Measurements from ENCODE around the gene TBC1D22A.

The TBC1D22A gene

DNA sequence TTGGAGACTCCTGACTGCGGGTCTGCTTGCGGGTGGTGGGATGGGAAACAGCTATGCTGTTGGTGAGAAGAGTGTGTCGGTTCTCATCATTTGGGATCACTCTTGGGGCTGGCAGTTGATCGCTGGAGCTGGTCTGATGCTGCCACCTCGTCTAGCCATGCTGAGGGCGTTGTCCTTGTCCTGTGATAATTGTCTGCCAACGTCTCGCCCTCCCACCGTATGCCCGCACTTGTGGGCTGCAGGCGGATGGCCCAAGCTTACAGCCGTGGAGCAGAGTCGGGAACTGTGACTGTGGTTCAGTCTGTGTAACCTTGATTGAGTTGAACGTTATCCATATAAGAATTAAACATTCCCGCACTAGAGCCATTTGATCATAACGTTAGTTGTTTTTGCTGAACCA lies 204.4 kb downstream of the TBC1D22A start:
- TF ChIP-seq, protein P1, sequence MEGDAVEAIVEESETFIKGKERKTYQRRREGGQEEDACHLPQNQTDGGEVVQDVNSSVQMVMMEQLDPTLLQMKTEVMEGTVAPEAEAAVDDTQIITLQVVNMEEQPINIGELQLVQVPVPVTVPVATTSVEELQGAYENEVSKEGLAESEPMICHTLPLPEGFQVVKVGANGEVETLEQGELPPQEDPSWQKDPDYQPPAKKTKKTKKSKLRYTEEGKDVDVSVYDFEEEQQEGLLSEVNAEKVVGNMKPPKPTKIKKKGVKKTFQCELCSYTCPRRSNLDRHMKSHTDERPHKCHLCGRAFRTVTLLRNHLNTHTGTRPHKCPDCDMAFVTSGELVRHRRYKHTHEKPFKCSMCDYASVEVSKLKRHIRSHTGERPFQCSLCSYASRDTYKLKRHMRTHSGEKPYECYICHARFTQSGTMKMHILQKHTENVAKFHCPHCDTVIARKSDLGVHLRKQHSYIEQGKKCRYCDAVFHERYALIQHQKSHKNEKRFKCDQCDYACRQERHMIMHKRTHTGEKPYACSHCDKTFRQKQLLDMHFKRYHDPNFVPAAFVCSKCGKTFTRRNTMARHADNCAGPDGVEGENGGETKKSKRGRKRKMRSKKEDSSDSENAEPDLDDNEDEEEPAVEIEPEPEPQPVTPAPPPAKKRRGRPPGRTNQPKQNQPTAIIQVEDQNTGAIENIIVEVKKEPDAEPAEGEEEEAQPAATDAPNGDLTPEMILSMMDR (IDR thresholded peaks at IDR 0.05) = no peak
- Histone ChIP-seq H3K27ac (no peak overlapping the region), H3K4me3 (no peak overlapping the region), H3K27me3 (no peaks in the 10 kb centered on the region), H3K36me3 (no peaks in the 10 kb centered on the region), H3K4me1 (no peaks in the 10 kb centered on the region), H3K9me3 (no peaks in the 10 kb centered on the region)
- no peak for DNase-seq
- intact Hi-C loops (cut with DNase I; ENCODE audit: low total_unique reads) = no loop called here

DNA sequence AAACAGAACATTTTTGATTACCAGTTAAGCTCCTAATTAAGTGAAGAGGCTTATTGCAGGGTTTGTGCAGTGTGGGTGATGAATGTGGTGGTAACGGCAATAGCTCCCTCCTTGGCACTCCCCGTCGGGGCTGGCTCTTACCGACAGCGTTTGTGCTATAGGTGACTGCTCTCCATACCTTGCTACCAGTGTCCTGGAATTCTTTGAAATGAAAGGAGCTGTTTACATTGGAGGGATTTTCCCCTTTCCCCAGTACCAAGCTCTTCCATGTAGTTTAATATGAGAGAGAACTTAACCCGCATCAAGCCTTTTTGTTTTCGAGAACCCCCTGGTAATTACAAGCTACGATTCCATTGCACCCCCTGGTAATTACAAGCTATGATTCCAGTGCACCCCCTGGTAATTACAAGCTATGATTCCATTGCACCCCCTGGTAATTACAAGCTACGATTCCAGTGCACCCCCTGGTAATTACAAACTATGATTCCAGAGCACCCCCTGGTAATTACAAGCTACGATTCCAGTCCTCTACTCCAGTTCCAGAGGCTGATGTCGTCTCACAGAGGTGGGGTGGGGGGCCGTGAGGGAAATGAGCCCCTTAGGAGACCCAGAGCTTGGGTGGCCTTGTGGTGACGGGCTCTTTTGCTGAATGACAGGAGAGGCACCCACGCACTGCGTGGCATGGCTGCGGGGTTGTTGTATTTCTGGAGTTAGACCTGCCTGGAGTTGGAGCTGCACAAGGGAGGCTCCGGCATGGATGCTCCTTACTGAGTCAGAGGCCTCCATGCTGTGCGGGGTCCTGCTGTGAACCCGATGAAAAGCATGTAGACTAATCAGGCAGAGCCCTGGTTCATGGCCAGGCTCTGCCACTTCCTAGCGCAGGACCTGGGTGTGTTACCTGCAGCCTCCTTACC lies 205.3 kb downstream of the TBC1D22A start:
- Histone ChIP-seq H3K27me3 (no peaks in the 10 kb centered on the region), H3K27ac (no peak overlapping the region), H3K4me3 (no peak overlapping the region), H3K4me1 (no peaks in the 10 kb centered on the region), H3K9me3 (no peaks in the 10 kb centered on the region), H3K36me3 (no peaks in the 10 kb centered on the region)
- DNase-seq = no peak
- intact Hi-C loops (cut with DNase I; ENCODE audit: low total_unique reads) = no loop called here
- TF ChIP-seq, protein P1 (IDR thresholded peaks at IDR 0.05) = no peak

DNA sequence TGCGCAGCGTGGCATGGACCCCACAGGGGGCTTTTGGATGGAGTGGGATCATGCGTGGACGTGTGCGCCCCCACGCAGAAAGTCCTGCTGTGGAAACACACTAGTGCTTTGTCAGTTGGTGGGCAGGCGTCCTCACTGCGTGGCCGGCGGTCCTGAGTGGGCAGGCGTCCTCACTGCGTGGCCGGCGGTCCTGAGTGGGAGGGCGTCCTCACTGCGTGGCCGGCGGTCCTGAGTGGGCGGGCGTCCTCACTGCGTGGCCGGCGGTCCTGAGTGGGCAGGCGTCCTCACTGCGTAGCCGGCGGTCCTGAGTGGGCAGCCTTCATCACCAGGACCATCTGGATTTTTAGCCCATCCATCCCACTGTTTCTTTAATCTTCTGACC lies 205.9 kb downstream of the TBC1D22A start:
- Histone ChIP-seq H3K27ac (no peak overlapping the region), H3K4me3 (no peak overlapping the region), H3K27me3 (no peaks in the 10 kb centered on the region), H3K9me3 (no peaks in the 10 kb centered on the region), H3K36me3 (no peaks in the 10 kb centered on the region), H3K4me1 (no peaks in the 10 kb centered on the region)
- TF ChIP-seq, protein P1 (IDR thresholded peaks at IDR 0.05) = no peak
- intact Hi-C loops (cut with DNase I; ENCODE audit: low total_unique reads) = no loop called here
- DNase-seq = no peak

DNA sequence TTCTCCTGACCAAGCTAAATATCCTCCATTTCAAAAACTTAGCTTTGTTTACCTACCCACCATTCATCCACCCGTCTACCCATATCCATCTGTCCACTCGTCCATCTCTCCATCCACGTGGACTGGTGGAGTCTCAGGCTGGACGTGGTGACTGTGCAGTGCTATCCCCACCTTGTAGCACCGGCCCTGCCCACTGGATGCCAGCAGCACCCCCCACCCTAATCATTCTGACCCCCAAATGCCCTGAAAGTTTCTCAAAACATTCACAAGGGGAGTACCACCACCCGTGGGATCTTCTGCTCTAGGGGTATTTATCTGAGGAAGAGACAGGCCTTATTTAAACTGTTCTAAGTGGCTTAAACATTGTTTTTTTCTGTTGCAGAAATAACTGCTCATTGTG lies 206.4 kb downstream of the TBC1D22A start:
- Histone ChIP-seq H3K9me3 (no peaks in the 10 kb centered on the region), H3K27ac (no peak overlapping the region), H3K4me3 (no peak overlapping the region), H3K36me3 (no peaks in the 10 kb centered on the region), H3K4me1 (no peaks in the 10 kb centered on the region), H3K27me3 (no peaks in the 10 kb centered on the region)
- intact Hi-C loops (cut with DNase I; ENCODE audit: low total_unique reads) = no loop called here
- TF ChIP-seq, protein P1 (IDR thresholded peaks at IDR 0.05) = no peak
- DNase-seq = no peak

DNA sequence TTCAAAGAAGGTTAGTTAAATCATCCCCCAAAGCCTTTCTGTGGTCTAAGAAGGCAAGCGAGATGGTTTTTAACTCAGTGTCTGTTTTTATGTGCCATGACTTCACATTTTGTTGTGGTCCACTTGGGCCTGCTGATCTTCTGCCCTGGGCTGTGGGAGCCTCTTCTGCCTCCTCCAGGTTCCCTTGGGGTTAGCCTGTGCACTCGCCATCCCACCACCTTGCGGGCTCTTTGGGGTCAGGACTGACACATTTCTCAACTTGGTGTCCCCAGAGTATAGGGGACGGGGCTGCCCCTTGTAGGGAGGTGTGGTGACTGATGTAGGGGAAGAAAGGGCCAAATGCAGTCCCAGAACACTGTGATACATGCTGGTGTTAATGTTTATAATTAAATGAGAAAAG lies 207.0 kb downstream of the TBC1D22A start:
- Histone ChIP-seq H3K27me3 (no peaks in the 10 kb centered on the region), H3K27ac (no peak overlapping the region), H3K4me1 (no peaks in the 10 kb centered on the region), H3K9me3 (no peaks in the 10 kb centered on the region), H3K36me3 (peaks cover 4 to 6% (median 5%) of the 10 kb centered on the region in 3 donors), H3K4me3 (no peak overlapping the region)
- no peak for DNase-seq
- TF ChIP-seq, protein P1 (IDR thresholded peaks at IDR 0.05) = no peak
- intact Hi-C loops (cut with DNase I; ENCODE audit: low total_unique reads) = no loop called here
